DOHH2 (cell line): Measurements from ENCODE around the gene SLC49A4.

Source experiments
- EZH2phosphoT487 ChIP-seq: fragments of 200-600 bp; sonication (generic); IDR thresholded peaks from 2 replicates; pipeline ENCODE4 v1.6.1; 2017; ENCODE audit warnings: borderline replicate concordance, mild to moderate bottlenecking, antibody characterized with exemption, low read length, moderate library complexity, mixed read lengths
- TF ChIP-seq, protein P1 (sequence below): fragments of 200-600 bp; sonication (generic); IDR thresholded peaks from one replicate; pipeline ENCODE4 v1.5.1; 2014; ENCODE audit warnings: antibody characterized with exemption, mild to moderate bottlenecking, low read depth, low read length; ENCODE audit not compliant: poor library complexity, severe bottlenecking

DNA sequence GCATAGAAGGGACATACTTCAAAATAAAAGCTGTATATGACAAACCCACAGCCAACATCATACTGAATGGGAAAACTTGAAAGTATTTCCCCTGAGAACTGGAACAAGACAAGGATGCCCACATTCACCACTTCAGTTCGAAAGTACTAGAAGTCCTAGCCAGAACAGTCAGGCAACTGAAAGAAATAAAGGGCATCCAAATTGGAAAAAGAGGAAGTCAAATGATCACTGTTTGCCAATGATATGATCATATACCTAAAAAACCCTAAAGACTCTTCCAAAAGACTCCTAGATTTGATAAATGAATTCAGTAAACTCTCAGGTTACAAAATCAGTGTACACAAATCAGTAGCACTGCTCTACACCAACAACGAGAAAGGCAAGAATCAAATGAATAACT, 40.7 kb downstream of the SLC49A4 start:
- TF ChIP-seq, protein P1, sequence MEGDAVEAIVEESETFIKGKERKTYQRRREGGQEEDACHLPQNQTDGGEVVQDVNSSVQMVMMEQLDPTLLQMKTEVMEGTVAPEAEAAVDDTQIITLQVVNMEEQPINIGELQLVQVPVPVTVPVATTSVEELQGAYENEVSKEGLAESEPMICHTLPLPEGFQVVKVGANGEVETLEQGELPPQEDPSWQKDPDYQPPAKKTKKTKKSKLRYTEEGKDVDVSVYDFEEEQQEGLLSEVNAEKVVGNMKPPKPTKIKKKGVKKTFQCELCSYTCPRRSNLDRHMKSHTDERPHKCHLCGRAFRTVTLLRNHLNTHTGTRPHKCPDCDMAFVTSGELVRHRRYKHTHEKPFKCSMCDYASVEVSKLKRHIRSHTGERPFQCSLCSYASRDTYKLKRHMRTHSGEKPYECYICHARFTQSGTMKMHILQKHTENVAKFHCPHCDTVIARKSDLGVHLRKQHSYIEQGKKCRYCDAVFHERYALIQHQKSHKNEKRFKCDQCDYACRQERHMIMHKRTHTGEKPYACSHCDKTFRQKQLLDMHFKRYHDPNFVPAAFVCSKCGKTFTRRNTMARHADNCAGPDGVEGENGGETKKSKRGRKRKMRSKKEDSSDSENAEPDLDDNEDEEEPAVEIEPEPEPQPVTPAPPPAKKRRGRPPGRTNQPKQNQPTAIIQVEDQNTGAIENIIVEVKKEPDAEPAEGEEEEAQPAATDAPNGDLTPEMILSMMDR = no peak
- no peak for TF ChIP-seq EZH2phosphoT487
